K562 (cell line): Measurements from ENCODE around the gene RAPGEF5. TPM values are rescaled to one million over a fixed set of nuclear protein-coding genes. Genes with fewer than 3 reads are reported as not detected.

Source experiments
- ATAC-seq: fragments of 200-7000 bp; cut with Tn5 transposase; 3 replicates; pipeline ENCODE4 v1.9.1; 2020; ENCODE audit warnings: moderate library complexity
- BruUV-seq: library from RNA; stranded (reverse); fragments of 400-500 nt; replicated peaks from 2 replicates; lab custom pipeline; 2021; lab: Mats Ljungman, UMichigan
- CTCF ChIA-PET: fragments of 300-600 bp; formaldehyde crosslinking; extraction: SDS; loops from one replicate; lab custom pipeline; 2021; ENCODE audit warnings: low intra/inter-chr PET ratio; lab: Yijun Ruan, JAX
- POLR2A ChIA-PET: fragments of 300-600, 350-650 bp; sonication (Branson Sonifier 250); formaldehyde crosslinking; extraction: SDS; loops from one replicate; lab custom pipeline; 2021; ENCODE audit warnings: antibody characterized with exemption, inconsistent platforms; lab: Yijun Ruan, JAX
- DNase-seq, 4 experiments: peaks; one replicate each; pipeline versions ENCODE4 v3.0.0 to v3.0.0-alpha.2; 2011 to 2018; ENCODE audit warnings: low spot score in 3 of 4, mixed read lengths in 3 of 4; ENCODE audit errors: extremely low read depth in 1 of 4
- FAIRE-seq: peaks from 2 replicates; lab custom pipeline; 2011; peaks lifted over from hg19 to GRCh38; lab: Jason Lieb, UNC
- H2AFZ ChIP-seq: 2 replicates; pipeline ENCODE4 v1.6.0; 2011; ENCODE audit warnings: low read depth, low read length, control low read depth, inconsistent platforms
- H3K27ac ChIP-seq: fragments of 200-600 bp; 3 replicates; pipeline ENCODE4 v1.8.0; 2011; ENCODE audit warnings: low read depth, mild to moderate bottlenecking, control low read depth, inconsistent platforms, low read length, moderate library complexity, mixed read lengths; ENCODE audit errors: extremely low read depth
- H3K27me3 ChIP-seq, 2 experiments: fragments of 300-600 bp in 1 of 2; 2 replicates in 1 of 2; 3 replicates in 1 of 2; pipeline versions ENCODE4 v1.6.0 to v1.8.0; 2011; ENCODE audit warnings: inconsistent platforms in 2 of 2, low read length in 2 of 2, mild to moderate bottlenecking in 1 of 2, mixed read lengths in 1 of 2, moderate library complexity in 1 of 2; ENCODE audit not compliant: control insufficient read depth in 2 of 2, insufficient read depth in 2 of 2
- H3K36me3 ChIP-seq: fragments of 300-600 bp; 3 replicates; pipeline ENCODE4 v1.8.0; 2011; ENCODE audit warnings: mild to moderate bottlenecking, low read length, inconsistent platforms; ENCODE audit not compliant: control insufficient read depth, insufficient read depth
- H3K4me1 ChIP-seq, 2 experiments: fragments of 200-600 bp in 1 of 2; replicated peaks in 1 of 2; 2 replicates in 1 of 2; 3 replicates in 1 of 2; pipeline versions ENCODE4 v1.5.1 to v1.8.0; 2011; ENCODE audit warnings: inconsistent platforms in 2 of 2, low read length in 2 of 2, mild to moderate bottlenecking in 1 of 2, mixed read lengths in 1 of 2, moderate library complexity in 1 of 2; ENCODE audit not compliant: control insufficient read depth in 2 of 2, insufficient read depth in 2 of 2
- H3K4me2 ChIP-seq: 2 replicates; pipeline ENCODE4 v1.6.1; 2011; ENCODE audit warnings: low read length, control low read depth, inconsistent platforms, mixed read lengths; ENCODE audit not compliant: insufficient read depth
- H3K4me3 ChIP-seq: fragments of 200-600 bp; sonication (generic), shearing (Covaris generic); 2 replicates; pipeline ENCODE4 v1.5.1; 2016; ENCODE audit warnings: control low read depth, inconsistent platforms
- H3K79me2 ChIP-seq: fragments of 200-600 bp; 3 replicates; pipeline ENCODE4 v1.8.0; 2011; ENCODE audit warnings: low read length, inconsistent platforms; ENCODE audit not compliant: control insufficient read depth, insufficient read depth
- H3K9ac ChIP-seq, 2 experiments: 2 replicates each; pipeline versions ENCODE4 v1.6.0 to v1.6.1; 2011; ENCODE audit warnings: low read depth in 2 of 2, low read length in 2 of 2, control low read depth in 1 of 2, inconsistent platforms in 1 of 2, mild to moderate bottlenecking in 1 of 2, mixed read lengths in 1 of 2; ENCODE audit not compliant: insufficient read depth in 1 of 2
- H3K9me1 ChIP-seq: one replicate; pipeline ENCODE4 v1.6.0; 2011; ENCODE audit warnings: inconsistent platforms, mild to moderate bottlenecking, low read length, moderate library complexity; ENCODE audit not compliant: control insufficient read depth, insufficient read depth
- H3K9me3 ChIP-seq: replicated peaks from 2 replicates; pipeline ENCODE4 v1.5.1; 2011; ENCODE audit warnings: low read depth, low read length, inconsistent platforms; ENCODE audit not compliant: control insufficient read depth, insufficient read depth
- H4K20me1 ChIP-seq: replicated peaks from 2 replicates; pipeline ENCODE4 v1.6.1; 2011; ENCODE audit warnings: low read length, inconsistent platforms, mixed read lengths; ENCODE audit not compliant: control insufficient read depth, insufficient read depth
- ETV5 ChIP-seq: sonication (generic); formaldehyde crosslinking; IDR thresholded peaks from 2 replicates; pipeline ENCODE4 v1.4.0; 2020; ENCODE audit warnings: low read depth, mild to moderate bottlenecking, missing genetic modification reagents
- PRPF4 ChIP-seq: fragments of 200-400 bp; formaldehyde crosslinking; IDR thresholded peaks from one replicate; pipeline ENCODE4 v1.6.1; 2017; ENCODE audit warnings: low read length, low read depth, mild to moderate bottlenecking; ENCODE audit not compliant: insufficient read depth, poor library complexity, severe bottlenecking
- RBM34 ChIP-seq: fragments of 200-400 bp; formaldehyde crosslinking; IDR thresholded peaks from 2 replicates; pipeline ENCODE4 v1.6.1; 2018; ENCODE audit warnings: low read length, borderline replicate concordance; ENCODE audit not compliant: insufficient read depth
- SNIP1 ChIP-seq: fragments of 450-650 bp; IDR thresholded peaks from 2 replicates; pipeline ENCODE4 v1.7.1; 2017; ENCODE audit warnings: low read depth, mild to moderate bottlenecking
- ZSCAN29 ChIP-seq: fragments of 450-650 bp; IDR thresholded peaks from 2 replicates; pipeline ENCODE4 v1.6.1; 2017
- WGBS: fragments of 100-300 bp; shearing (Covaris generic); methylation state at CpG from one replicate; pipeline ENCODE4 v1.1.6; 2016; ENCODE audit warnings: low coverage, mixed read lengths; ENCODE audit not compliant: insufficient coverage; ENCODE audit errors: missing lambda C conversion rate; 5-methylcytosine and 5-hydroxymethylcytosine counted together
- in situ Hi-C: fragments of 300-500 bp; cut with MboI; formaldehyde crosslinking; loops from 4 replicates; pipeline ENCODE4 v1.15.0; 2018; ENCODE audit warnings: inconsistent platforms, mixed read lengths
- intact Hi-C: fragments of 100-400 bp; cut with micrococcal nuclease; formaldehyde crosslinking; loops from 2 replicates; pipeline ENCODE4 v1.14.2; 2022
- polyA plus RNA-seq, 8 experiments: library from polyadenylated mRNA; depleted of rRNA in 4 of 8; stranded (reverse) in 5 of 8; unstranded in 3 of 8; fragments of >200 nt; fragmentation: Nextera tagmentation in 2 of 8; fragmentation: Illumina TruSeq in 1 of 8; extraction: Ambion mirVana in 2 of 8; extraction: Trizol in 1 of 8; gene quantifications; 2 replicates each; pipeline versions ENCODE4 v1.2.1 to v1.2.3, GENCODE V29; 2011 to 2014; ENCODE audit warnings: inconsistent platforms in 1 of 8, missing spikeins in 1 of 8
- total RNA-seq, 7 experiments: library from RNA; depleted of rRNA in 6 of 7; stranded (reverse); fragments of >200 nt in 6 of 7; fragmentation: Illumina TruSeq in 2 of 7; extraction: Trizol in 2 of 7; gene quantifications; 2 replicates each; pipeline versions ENCODE4 v1.2.1 to v1.2.3, GENCODE V29; 2011 to 2021; ENCODE audit warnings: low replicate concordance in 1 of 7
- TF ChIP-seq, protein P1 (sequence below): sonication (generic); formaldehyde crosslinking; IDR thresholded peaks from 2 replicates; pipeline ENCODE4 v1.8.1; 2023; ENCODE audit warnings: mild to moderate bottlenecking, missing genetic modification reagents

The RAPGEF5 gene
- total and polyA plus RNA-seq, 9 of the 15 experiments (the other 6 are each of a cell fraction or from before 2014, with no cell fraction given) = 0.39 to 2.0 (median 1.1) TPM

DNA sequence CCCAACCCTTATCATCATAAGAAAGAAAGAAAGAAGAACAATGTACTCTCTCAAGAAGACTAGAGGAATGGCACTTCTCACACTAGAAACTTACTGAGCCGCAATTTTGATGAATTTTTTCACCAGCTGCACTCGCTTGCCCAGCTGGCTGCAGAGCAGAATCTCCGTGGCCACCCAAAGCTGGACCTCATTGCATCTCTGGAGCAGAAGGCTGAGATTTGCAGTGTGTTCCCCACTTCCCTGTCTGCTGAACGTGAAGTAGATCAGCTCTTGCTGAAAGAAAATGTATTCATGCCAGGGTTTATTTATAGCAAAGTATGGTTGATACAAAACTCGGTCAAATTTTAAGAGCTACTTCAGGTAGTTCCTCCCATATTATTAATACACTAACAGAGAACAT, 212.0 kb downstream of the RAPGEF5 start:
- intact Hi-C loops = no loop called here
- CTCF ChIA-PET = no interaction called here
- Histone ChIP-seq H3K4me3 (no peak overlapping the region), H3K27ac (no peak overlapping the region), H3K79me2 (no peaks in the 10 kb centered on the region), H3K9me3 (no peaks in the 10 kb centered on the region), H4K20me1 (no peaks in the 10 kb centered on the region), H3K36me3 (no peaks in the 10 kb centered on the region), H3K4me1 (no peaks in the 10 kb centered on the region), H3K4me2 (no peak overlapping the region), H3K9ac (no peak overlapping the region), H3K9me1 (no peaks in the 10 kb centered on the region), H2AFZ (no peak overlapping the region), H3K27me3 (no peaks in the 10 kb centered on the region)
- in situ Hi-C loops = no loop called here
- no peak for ATAC-seq
- BruUV-seq = no TSS peak
- WGBS = 9% methylated on average over 5 of the region's 5 CpGs
- DNase-seq = no peak
- no peak for TF ChIP-seq PRPF4
- TF ChIP-seq, protein P1, sequence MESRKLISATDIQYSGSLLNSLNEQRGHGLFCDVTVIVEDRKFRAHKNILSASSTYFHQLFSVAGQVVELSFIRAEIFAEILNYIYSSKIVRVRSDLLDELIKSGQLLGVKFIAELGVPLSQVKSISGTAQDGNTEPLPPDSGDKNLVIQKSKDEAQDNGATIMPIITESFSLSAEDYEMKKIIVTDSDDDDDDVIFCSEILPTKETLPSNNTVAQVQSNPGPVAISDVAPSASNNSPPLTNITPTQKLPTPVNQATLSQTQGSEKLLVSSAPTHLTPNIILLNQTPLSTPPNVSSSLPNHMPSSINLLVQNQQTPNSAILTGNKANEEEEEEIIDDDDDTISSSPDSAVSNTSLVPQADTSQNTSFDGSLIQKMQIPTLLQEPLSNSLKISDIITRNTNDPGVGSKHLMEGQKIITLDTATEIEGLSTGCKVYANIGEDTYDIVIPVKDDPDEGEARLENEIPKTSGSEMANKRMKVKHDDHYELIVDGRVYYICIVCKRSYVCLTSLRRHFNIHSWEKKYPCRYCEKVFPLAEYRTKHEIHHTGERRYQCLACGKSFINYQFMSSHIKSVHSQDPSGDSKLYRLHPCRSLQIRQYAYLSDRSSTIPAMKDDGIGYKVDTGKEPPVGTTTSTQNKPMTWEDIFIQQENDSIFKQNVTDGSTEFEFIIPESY (CRISPR knock-in tag) = no peak
- TF ChIP-seq ETV5 (CRISPR knock-in tag) = no peak
- POLR2A ChIA-PET = no interaction called here
- no peak for FAIRE-seq

DNA sequence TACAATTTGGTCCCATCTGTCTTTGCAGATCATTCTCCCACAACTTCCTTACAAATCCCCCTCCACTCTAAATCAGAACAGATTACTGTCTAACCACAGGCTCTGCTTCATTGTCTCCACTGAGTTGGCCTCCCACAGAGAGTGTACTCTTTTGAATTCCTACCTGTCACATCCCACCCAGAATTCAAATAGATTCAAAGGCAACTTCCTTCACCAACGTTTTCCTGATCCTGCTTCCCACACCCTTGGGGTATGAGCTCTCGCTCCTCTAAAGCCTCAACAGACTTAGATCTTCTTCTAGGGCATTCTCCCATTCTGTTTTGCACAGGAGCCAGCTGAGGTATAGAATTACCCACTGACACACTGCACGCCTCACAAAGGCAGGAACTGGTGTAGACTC, 213.5 kb downstream of the RAPGEF5 start:
- ChIA-PET CTCF (no interaction called here), POLR2A (no interaction called here)
- no peaks in the 10 kb centered on the region for H3K9me3 ChIP-seq
- no peak overlapping the region for H2AFZ ChIP-seq
- FAIRE-seq (no peak), ATAC-seq (no peak), DNase-seq (no peak)
- intact Hi-C loops = no loop called here
- no TSS peak for BruUV-seq
- in situ Hi-C loops = no loop called here
- no peak overlapping the region for H3K9ac ChIP-seq
- H4K20me1 ChIP-seq = no peaks in the 10 kb centered on the region
- H3K9me1 ChIP-seq = no peaks in the 10 kb centered on the region
- H3K79me2 ChIP-seq = no peaks in the 10 kb centered on the region
- H3K27me3 ChIP-seq = no peaks in the 10 kb centered on the region
- H3K4me1 ChIP-seq = no peaks in the 10 kb centered on the region
- no peak for TF ChIP-seq ZSCAN29
- TF ChIP-seq SNIP1 = no peak
- TF ChIP-seq RBM34 = no peak
- no peak overlapping the region for H3K4me3 ChIP-seq
- H3K36me3 ChIP-seq = no peaks in the 10 kb centered on the region
- WGBS = 29% methylated on average over 3 of the region's 3 CpGs
- no peak overlapping the region for H3K27ac ChIP-seq
- no peak overlapping the region for H3K4me2 ChIP-seq
